Fibroblast of lung (primary cell): ENCODE results near the gene SMIM12. TPM values are rescaled to one million over a fixed set of nuclear protein-coding genes. Genes with fewer than 3 reads are reported as not detected.

Experiments used
- DNase-seq, 2 donors: peaks; one replicate each; pipeline versions ENCODE4 v3.0.0 to v3.0.0-alpha.2; 2010; ENCODE audit warnings: low read depth in 2 of 2
- H2AFZ ChIP-seq: 2 replicates; pipeline ENCODE4 v1.5.1; 2012; ENCODE audit warnings: low read length, control low read depth, inconsistent platforms
- H3K27ac ChIP-seq: 2 replicates; pipeline ENCODE4 v1.5.1; 2011; ENCODE audit warnings: low read length, control low read depth; ENCODE audit not compliant: insufficient read depth
- H3K27me3 ChIP-seq: 2 replicates; pipeline ENCODE4 v1.5.1; 2011; ENCODE audit warnings: mild to moderate bottlenecking, low read length; ENCODE audit not compliant: control insufficient read depth, insufficient read depth
- H3K36me3 ChIP-seq: 2 replicates; pipeline ENCODE4 v1.5.1; 2011; ENCODE audit warnings: low read length; ENCODE audit not compliant: control insufficient read depth, insufficient read depth
- H3K4me1 ChIP-seq: 2 replicates; pipeline ENCODE4 v1.5.1; 2011; ENCODE audit warnings: low read length; ENCODE audit not compliant: control insufficient read depth, insufficient read depth; ENCODE audit errors: extremely low read depth
- H3K4me2 ChIP-seq: 2 replicates; pipeline ENCODE4 v1.5.1; 2011; ENCODE audit warnings: low read length, control low read depth; ENCODE audit not compliant: insufficient read depth; ENCODE audit errors: extremely low read depth
- H3K4me3 ChIP-seq, 4 experiments: fragments of 200-600 bp in 1 of 4; sonication (generic) in 1 of 4; replicated peaks in 1 of 4; 2 replicates each; pipeline ENCODE4 v1.5.1; 2011 to 2016; ENCODE audit warnings: low read length in 4 of 4, low read depth in 3 of 4, mild to moderate bottlenecking in 3 of 4, control low read depth in 2 of 4, inconsistent platforms in 1 of 4, mixed read lengths in 1 of 4; ENCODE audit not compliant: insufficient read depth in 1 of 4; ENCODE audit errors: control extremely low read depth in 1 of 4
- H3K79me2 ChIP-seq: 2 replicates; pipeline ENCODE4 v1.5.1; 2012; ENCODE audit warnings: mild to moderate bottlenecking, low read length, inconsistent platforms; ENCODE audit not compliant: control insufficient read depth, insufficient read depth
- H3K9ac ChIP-seq: 2 replicates; pipeline ENCODE4 v1.5.1; 2011; ENCODE audit warnings: mild to moderate bottlenecking, low read length, control low read depth; ENCODE audit not compliant: insufficient read depth
- H3K9me3 ChIP-seq: 2 replicates; pipeline ENCODE4 v1.5.1; 2012; ENCODE audit warnings: low read depth, low read length; ENCODE audit not compliant: control insufficient read depth, insufficient read depth
- H4K20me1 ChIP-seq: 2 replicates; pipeline ENCODE4 v1.5.1; 2011; ENCODE audit warnings: low read length; ENCODE audit not compliant: control insufficient read depth, insufficient read depth; ENCODE audit errors: extremely low read depth
- CTCF ChIP-seq, 2 donors: IDR thresholded peaks in 1 of 2; conservative IDR thresholded peaks in 1 of 2; 1 replicate in 1 of 2; 2 replicates in 1 of 2; pipeline ENCODE4 v1.5.1; 2011 to 2012; ENCODE audit warnings: low read length in 2 of 2, control low read depth in 1 of 2, inconsistent platforms in 1 of 2, low read depth in 1 of 2, mild to moderate bottlenecking in 1 of 2
- EZH2 ChIP-seq: IDR thresholded peaks from 2 replicates; pipeline ENCODE4 v1.5.1; 2012; ENCODE audit warnings: low read length, control low read depth, mild to moderate bottlenecking; ENCODE audit errors: missing control alignments
- polyA plus RNA-seq, 2 donors: library from polyadenylated mRNA; depleted of rRNA in 1 of 2; stranded (reverse) in 1 of 2; unstranded in 1 of 2; fragments of >200 nt; gene quantifications; 2 replicates each; pipeline ENCODE4 v1.2.1, GENCODE V29; 2011 to 2012; ENCODE audit warnings: missing spikeins in 1 of 2
- total RNA-seq: library from RNA; depleted of rRNA; stranded (reverse); fragments of >200 nt; gene quantifications from 2 replicates; pipeline ENCODE4 v1.2.1, GENCODE V29; 2014

SMIM12 gene
- total and polyA plus RNA-seq, 2 donors (not counting 1 experiment from before 2014, with no cell fraction given) = 18.2 to 59.7 TPM

- H3K4me1 ChIP-seq = no peaks in the 10 kb centered on the region
- no peaks in the 10 kb centered on the region for H3K36me3 ChIP-seq
- no peaks in the 10 kb centered on the region for H3K9me3 ChIP-seq
- peaks cover 13% of the 10 kb centered on the region for H3K27me3 ChIP-seq
- H3K9ac ChIP-seq = no peak overlapping the region
- no peaks in the 10 kb centered on the region for H4K20me1 ChIP-seq
- no peak overlapping the region for H3K27ac ChIP-seq
- no peak for DNase-seq
- H3K4me2 ChIP-seq = no peak overlapping the region
- no peak overlapping the region for H2AFZ ChIP-seq
- no peaks in the 10 kb centered on the region for H3K79me2 ChIP-seq
- H3K4me3 ChIP-seq = no peak overlapping the region
- no peak for TF ChIP-seq CTCF (conservative IDR thresholded peaks at IDR 0.05 in 1 of 2, IDR thresholded peaks at IDR 0.05 in 1 of 2; ENCODE audit: low read depth in 1 of 2, low read length in 2 of 2)
- no peak for TF ChIP-seq EZH2
Measured at GRCh38 chr1:34872133-34872503, 12.6 kb upstream of the SMIM12 start.

GRCh38 chr1:34871443-34872132 lies 12.0 kb upstream of the SMIM12 start:
- Histone ChIP-seq H3K4me2 (no peak overlapping the region), H3K4me3 (no peak overlapping the region), H4K20me1 (no peaks in the 10 kb centered on the region), H3K9ac (no peak overlapping the region), H3K36me3 (no peaks in the 10 kb centered on the region), H3K27me3 (peaks cover 13% of the 10 kb centered on the region), H3K9me3 (no peaks in the 10 kb centered on the region), H3K27ac (no peak overlapping the region), H3K4me1 (no peaks in the 10 kb centered on the region), H3K79me2 (no peaks in the 10 kb centered on the region), H2AFZ (no peak overlapping the region)
- TF ChIP-seq EZH2 (no peak), CTCF (conservative IDR thresholded peaks at IDR 0.05 in 1 of 2, IDR thresholded peaks at IDR 0.05 in 1 of 2; ENCODE audit: low read depth in 1 of 2, low read length in 2 of 2) (no peak)
- no peak for DNase-seq

GRCh38 chr1:34870395-34870794 lies 10.8 kb upstream of the SMIM12 start:
- DNase-seq = no peak
- TF ChIP-seq CTCF (conservative IDR thresholded peaks at IDR 0.05 in 1 of 2, IDR thresholded peaks at IDR 0.05 in 1 of 2; ENCODE audit: low read depth in 1 of 2, low read length in 2 of 2) (no peak), EZH2 (no peak)
- Histone ChIP-seq H3K27ac (no peak overlapping the region), H4K20me1 (no peaks in the 10 kb centered on the region), H2AFZ (no peak overlapping the region), H3K36me3 (no peaks in the 10 kb centered on the region), H3K9me3 (no peaks in the 10 kb centered on the region), H3K79me2 (no peaks in the 10 kb centered on the region), H3K4me1 (peaks cover 2% of the 10 kb centered on the region), H3K9ac (no peak overlapping the region), H3K4me2 (no peak overlapping the region), H3K27me3 (peaks cover 11% of the 10 kb centered on the region), H3K4me3 (no peak overlapping the region)
